H7 (cell line): ENCODE measurements around the gene ADGRG6. TPM values are rescaled to one million over a fixed set of nuclear protein-coding genes. Genes with fewer than 3 reads are reported as not detected.
A peak's percentile ranks its signal among the peaks of the same experiment; 100 is the strongest.

Experiments used
- DNase-seq: peaks from one replicate; pipeline ENCODE4 v3.0.0; 2012
- H3K27me3 ChIP-seq: 2 replicates; pipeline ENCODE4 v1.6.0; 2011; ENCODE audit warnings: mild to moderate bottlenecking, low read length; ENCODE audit not compliant: control insufficient read depth, insufficient read depth
- H3K36me3 ChIP-seq: replicated peaks from 2 replicates; pipeline ENCODE4 v1.5.1; 2011; ENCODE audit warnings: low read length; ENCODE audit not compliant: control insufficient read depth, insufficient read depth
- H3K4me3 ChIP-seq: 2 replicates; pipeline ENCODE4 v1.5.1; 2011; ENCODE audit warnings: low read depth, mild to moderate bottlenecking, control low read depth, low read length, moderate library complexity; ENCODE audit not compliant: insufficient read depth
- total RNA-seq: library from RNA; depleted of rRNA; stranded (reverse); fragments of >200 nt; shearing (Covaris generic); gene quantifications from 2 replicates; pipeline ENCODE4 v1.2.3, GENCODE V29; 2014

ADGRG6 gene
- total RNA-seq, 1 experiment from 2014 or later, result 4.4 TPM

- H3K4me3 ChIP-seq, result no peak overlapping the region
- H3K36me3 ChIP-seq, result no peaks in the 10 kb centered on the region
- DNase-seq, result no peak
- no peaks in the 10 kb centered on the region for H3K27me3 ChIP-seq
These were observed 75.7 kb downstream of the ADGRG6 start for GRCh38 chr6:142377497-142377848.

DNA sequence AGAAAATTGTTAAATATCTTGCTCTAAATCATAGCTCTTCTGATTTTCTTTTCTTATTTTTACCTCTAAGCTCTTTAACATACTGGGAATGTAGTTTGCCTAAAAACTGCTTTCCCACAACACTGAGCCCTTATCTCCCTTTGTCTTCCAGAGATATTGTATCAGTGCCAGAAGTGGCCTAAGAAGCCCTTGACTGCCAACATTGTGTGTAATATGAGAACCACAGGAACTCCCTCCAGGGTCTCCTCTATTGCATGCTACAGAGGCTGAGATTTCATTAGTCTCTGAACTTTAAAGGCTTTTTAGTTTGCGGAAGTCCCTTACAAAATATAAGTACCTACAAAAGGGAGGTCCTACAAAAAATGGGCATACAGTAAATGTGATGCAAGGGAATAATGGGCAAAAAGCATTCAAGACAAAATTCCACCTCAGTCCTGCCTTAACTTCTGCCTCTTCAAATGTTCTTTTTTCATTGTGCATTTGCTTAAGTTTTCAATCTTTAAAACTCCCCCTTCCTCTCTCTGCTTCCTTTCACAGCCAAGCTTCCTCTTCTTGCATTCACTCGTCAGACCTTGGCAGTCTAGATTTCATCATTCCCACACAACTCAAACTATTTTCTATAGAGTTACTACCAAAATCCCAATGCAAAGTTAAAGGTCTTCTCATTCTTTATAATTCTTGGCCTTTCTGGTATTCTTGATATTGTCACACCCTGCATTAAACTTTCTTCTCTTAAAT lies 76.5 kb downstream of the ADGRG6 start:
- H3K4me3 ChIP-seq, result no peak overlapping the region
- no peaks in the 10 kb centered on the region for H3K27me3 ChIP-seq
- H3K36me3 ChIP-seq, result no peaks in the 10 kb centered on the region
- DNase-seq, result no peak

GRCh38 chr6:142380626-142381025 lies 78.8 kb downstream of the ADGRG6 start:
- H3K36me3 ChIP-seq, result no peaks in the 10 kb centered on the region
- H3K27me3 ChIP-seq, result no peaks in the 10 kb centered on the region
- DNase-seq, result no peak
- H3K4me3 ChIP-seq, result no peak overlapping the region

DNA sequence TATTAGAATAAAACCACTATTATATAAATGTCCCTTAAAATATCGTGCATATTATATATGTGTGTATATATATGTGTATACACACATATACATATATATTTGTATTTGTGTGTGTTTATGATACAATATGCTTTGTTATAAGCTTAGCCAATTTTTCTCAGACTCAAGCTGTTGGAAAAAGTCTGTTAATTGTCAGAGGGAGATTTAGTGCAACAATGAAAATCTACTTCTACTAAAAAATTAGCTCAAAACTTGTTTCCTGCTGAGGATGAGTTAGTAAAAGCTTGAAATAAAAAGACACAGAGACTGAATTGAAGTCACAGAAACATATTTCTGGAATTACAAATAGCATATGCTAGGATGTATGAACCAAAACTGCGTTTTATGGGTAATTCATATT lies 79.4 kb downstream of the ADGRG6 start:
- no peaks in the 10 kb centered on the region for H3K36me3 ChIP-seq
- no peak overlapping the region for H3K4me3 ChIP-seq
- no peak for DNase-seq
- no peaks in the 10 kb centered on the region for H3K27me3 ChIP-seq

- no peak overlapping the region for H3K4me3 ChIP-seq
- no peaks in the 10 kb centered on the region for H3K36me3 ChIP-seq
- no peak for DNase-seq
- no peaks in the 10 kb centered on the region for H3K27me3 ChIP-seq
These were observed 80.1 kb downstream of the ADGRG6 start for GRCh38 chr6:142381845-142382378.

DNA sequence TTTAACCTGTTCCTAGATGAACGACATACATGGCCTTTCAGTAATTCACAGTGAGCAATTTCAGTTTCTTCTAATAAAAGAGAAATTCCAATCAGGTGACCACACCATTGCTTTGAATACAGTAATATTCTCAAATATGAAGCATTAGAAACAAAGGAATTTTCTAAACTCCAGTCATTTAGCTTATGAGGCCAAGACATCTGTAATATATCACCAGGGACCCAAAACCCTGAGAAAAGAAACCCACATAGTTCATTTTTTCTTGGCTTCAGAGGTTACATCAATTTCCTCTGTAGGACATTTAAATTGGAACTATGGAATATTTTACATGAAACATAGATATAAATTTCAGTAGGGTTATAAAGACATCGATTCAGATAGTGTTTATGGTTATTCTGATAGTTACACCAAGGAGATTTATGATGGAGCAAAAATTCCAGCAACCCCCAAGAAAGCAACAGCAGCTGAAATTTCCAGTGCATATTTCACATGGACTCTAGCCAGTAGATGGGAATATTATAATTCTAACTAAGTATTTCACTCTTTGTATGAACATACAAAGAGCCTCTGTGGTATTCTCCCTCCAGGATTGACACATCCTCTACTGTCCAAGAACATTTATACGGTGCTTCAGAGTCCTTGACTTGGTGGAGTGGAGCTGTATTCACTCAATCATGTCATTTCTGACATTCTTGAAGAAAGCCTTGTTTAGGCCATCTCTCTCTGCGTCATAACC lies 82.9 kb downstream of the ADGRG6 start:
- Histone ChIP-seq H3K27me3 (no peaks in the 10 kb centered on the region), H3K36me3 (no peaks in the 10 kb centered on the region), H3K4me3 (no peak overlapping the region)
- DNase-seq, result no peak

DNA sequence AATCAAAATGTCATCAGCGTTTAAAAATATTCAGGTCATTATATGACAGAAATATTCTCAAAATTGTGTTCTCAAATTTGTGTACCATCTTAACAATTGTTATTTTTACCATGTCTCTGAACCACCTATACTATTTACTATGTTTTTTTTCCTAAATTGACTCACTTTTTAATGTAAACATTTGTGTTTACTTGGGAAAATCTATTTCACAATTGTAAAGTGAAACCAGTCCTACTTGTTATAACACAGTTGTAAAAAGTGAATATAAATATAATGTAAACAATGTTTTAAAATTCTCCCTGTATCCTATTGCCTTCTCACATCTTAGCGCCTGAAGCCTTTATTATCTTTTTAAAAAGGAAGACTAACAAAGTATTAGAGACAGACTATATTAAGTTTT lies 83.5 kb downstream of the ADGRG6 start:
- Histone ChIP-seq H3K36me3 (no peaks in the 10 kb centered on the region), H3K27me3 (no peaks in the 10 kb centered on the region), H3K4me3 (no peak overlapping the region)
- no peak for DNase-seq

- Histone ChIP-seq H3K4me3 (no peak overlapping the region), H3K27me3 (no peaks in the 10 kb centered on the region), H3K36me3 (no peaks in the 10 kb centered on the region)
- no peak for DNase-seq
These were observed 84.8 kb downstream of the ADGRG6 start for GRCh38 chr6:142386657-142387056.

DNA sequence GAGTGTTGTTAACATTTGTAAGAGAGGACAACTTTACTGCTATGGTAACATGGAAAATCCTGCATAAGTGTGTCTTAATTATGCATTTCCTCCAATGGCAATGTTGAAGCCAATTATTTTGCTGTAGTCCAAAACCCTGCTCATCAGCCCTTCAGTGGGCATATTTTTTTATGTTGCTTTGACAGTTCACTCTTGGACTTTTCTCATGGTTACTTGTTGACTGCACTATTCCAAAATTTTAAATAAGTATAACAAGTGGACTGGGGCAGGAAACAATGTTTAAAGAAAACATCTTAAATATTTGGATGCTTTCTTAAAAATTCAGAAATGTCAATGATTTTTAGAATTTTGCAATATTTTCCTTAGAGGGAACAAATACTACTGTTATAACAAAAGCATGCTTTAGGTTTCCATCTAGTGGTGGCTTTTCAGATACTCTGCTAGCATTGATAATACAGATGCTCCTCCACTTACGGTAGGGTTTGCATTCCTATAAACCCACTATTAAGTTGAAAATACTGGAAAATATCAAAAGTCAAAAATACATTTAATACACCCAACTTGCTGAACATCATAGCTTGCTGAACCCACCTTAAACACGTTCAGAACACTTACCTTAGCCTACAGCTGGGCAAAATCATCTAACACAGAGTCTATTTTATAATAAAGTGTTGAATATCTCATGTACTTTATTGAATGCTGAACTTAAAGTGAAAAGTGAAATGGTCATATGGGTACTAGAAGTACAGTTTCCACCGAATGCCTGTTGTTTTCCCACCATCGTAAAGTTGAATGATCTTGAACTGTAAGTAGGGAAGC lies 86.4 kb downstream of the ADGRG6 start:
- H3K4me3 ChIP-seq, result no peak overlapping the region
- no peaks in the 10 kb centered on the region for H3K27me3 ChIP-seq
- no peaks in the 10 kb centered on the region for H3K36me3 ChIP-seq
- peak; percentile 17 for DNase-seq

DNA sequence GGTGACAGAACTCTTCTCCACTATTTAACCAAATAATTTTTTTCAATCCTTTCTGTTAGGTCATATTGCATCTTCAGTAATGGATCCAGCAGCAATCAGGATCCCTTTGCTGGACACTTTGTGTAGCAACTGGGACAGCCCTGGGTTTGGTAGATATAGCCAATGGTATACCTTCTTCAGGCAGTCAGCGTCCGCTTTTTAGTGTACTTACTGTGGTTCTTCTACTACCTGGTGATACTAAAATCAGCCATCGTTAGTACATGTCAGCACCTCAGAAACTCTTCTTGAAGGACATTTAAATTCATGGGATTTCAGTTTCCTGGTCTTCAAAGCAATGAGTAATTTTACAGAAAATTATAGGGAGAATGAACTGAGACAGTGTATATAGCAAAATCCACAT lies 93.5 kb downstream of the ADGRG6 start:
- Histone ChIP-seq H3K27me3 (no peaks in the 10 kb centered on the region), H3K36me3 (no peaks in the 10 kb centered on the region), H3K4me3 (no peak overlapping the region)
- DNase-seq, result no peak

DNA sequence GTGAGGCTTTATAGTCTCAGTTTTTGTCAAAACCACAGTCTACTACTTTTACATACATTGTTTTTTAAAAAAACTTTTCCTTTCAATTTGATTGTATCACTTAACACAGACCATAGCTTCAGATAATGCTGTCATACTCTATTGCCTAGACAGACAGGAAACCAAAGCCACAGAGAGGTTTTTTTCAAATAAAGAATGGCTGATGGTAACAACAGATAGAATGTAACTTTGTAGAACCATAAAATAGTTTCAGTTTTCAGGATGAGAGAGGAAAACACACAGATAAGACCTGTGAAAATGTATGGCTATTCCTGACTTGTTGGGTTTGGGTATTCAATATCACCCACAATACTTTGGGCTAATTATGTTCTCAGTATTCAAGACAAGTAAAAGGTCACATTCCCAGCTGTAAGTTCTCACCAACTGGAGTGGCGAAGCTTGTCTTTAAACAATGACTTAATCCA lies 94.0 kb downstream of the ADGRG6 start:
- DNase-seq, result no peak
- no peaks in the 10 kb centered on the region for H3K36me3 ChIP-seq
- no peaks in the 10 kb centered on the region for H3K27me3 ChIP-seq
- H3K4me3 ChIP-seq, result no peak overlapping the region

DNA sequence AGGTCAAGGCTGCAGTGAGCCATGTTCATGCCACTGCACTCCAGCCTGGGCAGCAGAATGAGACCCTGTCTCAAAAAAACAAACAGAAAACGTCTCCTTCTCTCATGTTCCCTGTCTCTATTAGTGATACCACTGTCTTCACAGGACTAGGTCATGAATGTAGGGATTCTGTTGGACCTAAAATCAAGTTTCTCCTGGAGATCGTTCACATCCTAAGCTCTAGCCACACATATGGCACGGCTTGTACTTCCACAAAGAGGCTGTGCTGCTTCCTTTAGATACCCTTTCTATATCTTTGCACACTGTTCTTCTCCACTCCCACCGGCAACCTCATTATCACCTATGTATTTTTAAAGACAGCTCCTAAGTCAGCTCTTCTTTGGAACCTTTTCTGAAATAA lies 96.5 kb downstream of the ADGRG6 start:
- no peaks in the 10 kb centered on the region for H3K36me3 ChIP-seq

DNA sequence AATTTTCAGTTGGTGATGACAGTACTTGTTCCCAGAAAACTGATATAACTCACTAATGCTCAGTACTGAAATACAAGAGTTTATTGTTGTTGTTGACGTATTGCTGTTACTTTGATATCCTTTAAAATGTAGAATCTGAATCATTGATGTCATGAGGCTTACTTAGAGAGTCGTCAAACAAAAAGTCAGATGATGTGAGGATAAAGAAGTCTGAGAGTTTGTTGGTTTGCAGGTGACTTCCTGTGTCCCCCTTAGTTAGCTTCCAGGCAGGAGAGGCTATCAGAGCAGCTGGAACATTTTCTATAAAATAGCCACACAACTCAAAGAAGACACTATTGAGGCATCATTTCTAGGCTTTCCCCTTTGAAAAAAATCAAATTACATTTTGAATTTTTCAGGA lies 97.9 kb downstream of the ADGRG6 start:
- Histone ChIP-seq H3K36me3 (no peaks in the 10 kb centered on the region), H3K27me3 (no peaks in the 10 kb centered on the region), H3K4me3 (no peak overlapping the region)
- DNase-seq, result no peak

More for the DNA sequence above, 96.5 kb downstream of the ADGRG6 start:
- no peaks in the 10 kb centered on the region for H3K27me3 ChIP-seq
- no peak overlapping the region for H3K4me3 ChIP-seq
- DNase-seq, result no peak

- DNase-seq, result no peak
- Histone ChIP-seq H3K4me3 (no peak overlapping the region), H3K36me3 (no peaks in the 10 kb centered on the region), H3K27me3 (no peaks in the 10 kb centered on the region)
These were observed 98.7 kb downstream of the ADGRG6 start for GRCh38 chr6:142400495-142400894.
